Keratinocyte (primary cell): ENCODE measurements around the gene BCL2L1. TPM values are rescaled to one million over a fixed set of nuclear protein-coding genes. Genes with fewer than 3 reads are reported as not detected.

ENCODE experiments used
- DNase-seq: peaks from one replicate; pipeline ENCODE4 v3.0.0-alpha.2; 2011; ENCODE audit warnings: low read depth, missing footprints, low spot score
- FAIRE-seq: peaks from 2 replicates; lab custom pipeline; 2011; peaks lifted over from hg19 to GRCh38; lab: Jason Lieb, UNC
- H2AFZ ChIP-seq: 2 replicates; pipeline ENCODE4 v1.6.0; 2012; ENCODE audit warnings: low read length, control low read depth, inconsistent platforms; ENCODE audit not compliant: control insufficient read depth
- H3K27ac ChIP-seq: 2 replicates; pipeline ENCODE4 v1.5.1; 2011; ENCODE audit warnings: low read length; ENCODE audit not compliant: control insufficient read depth, insufficient read depth
- H3K27me3 ChIP-seq: 3 replicates; pipeline ENCODE4 v1.6.0; 2011; ENCODE audit warnings: low read length; ENCODE audit not compliant: control insufficient read depth, insufficient read depth; ENCODE audit errors: extremely low read depth
- H3K36me3 ChIP-seq, 2 experiments: 2 replicates in 1 of 2; 3 replicates in 1 of 2; pipeline ENCODE4 v1.5.1; 2011; ENCODE audit warnings: low read length in 2 of 2, mild to moderate bottlenecking in 1 of 2; ENCODE audit not compliant: control insufficient read depth in 2 of 2, insufficient read depth in 2 of 2; ENCODE audit errors: extremely low read depth in 1 of 2
- H3K4me1 ChIP-seq: 3 replicates; pipeline ENCODE4 v1.5.1; 2011; ENCODE audit warnings: low read length; ENCODE audit not compliant: control insufficient read depth, insufficient read depth; ENCODE audit errors: extremely low read depth
- H3K4me2 ChIP-seq: 3 replicates; pipeline ENCODE4 v1.6.0; 2011; ENCODE audit warnings: low read depth, low read length; ENCODE audit not compliant: control insufficient read depth, insufficient read depth; ENCODE audit errors: extremely low read depth
- H3K4me3 ChIP-seq, 3 experiments: fragments of 200-600 bp in 1 of 3; sonication (generic) in 1 of 3; 2 replicates in 2 of 3; 3 replicates in 1 of 3; pipeline ENCODE4 v1.5.1; 2011 to 2016; ENCODE audit warnings: low read length in 3 of 3, mild to moderate bottlenecking in 3 of 3, control low read depth in 2 of 3, inconsistent platforms in 1 of 3, low read depth in 1 of 3, mixed read lengths in 1 of 3, mixed run types in 1 of 3, moderate library complexity in 1 of 3; ENCODE audit not compliant: control insufficient read depth in 2 of 3, insufficient read depth in 2 of 3; ENCODE audit errors: extremely low read depth in 1 of 3
- H3K79me2 ChIP-seq: 2 replicates; pipeline ENCODE4 v1.6.0; 2012; ENCODE audit warnings: low read length; ENCODE audit not compliant: control insufficient read depth, insufficient read depth
- H3K9ac ChIP-seq: 3 replicates; pipeline ENCODE4 v1.6.0; 2011; ENCODE audit warnings: low read length; ENCODE audit not compliant: control insufficient read depth, insufficient read depth; ENCODE audit errors: extremely low read depth
- H3K9me1 ChIP-seq: 3 replicates; pipeline ENCODE4 v1.6.0; 2011; ENCODE audit warnings: low read length; ENCODE audit not compliant: control insufficient read depth, insufficient read depth; ENCODE audit errors: extremely low read depth
- H3K9me3 ChIP-seq: 2 replicates; pipeline ENCODE4 v1.5.1; 2012; ENCODE audit warnings: low read depth, low read length; ENCODE audit not compliant: control insufficient read depth
- H4K20me1 ChIP-seq: 3 replicates; pipeline ENCODE4 v1.6.0; 2011; ENCODE audit warnings: low read length; ENCODE audit not compliant: control insufficient read depth, insufficient read depth; ENCODE audit errors: extremely low read depth
- CTCF ChIP-seq, 3 experiments: IDR thresholded peaks in 1 of 3; conservative IDR thresholded peaks in 1 of 3; optimal IDR thresholded peaks in 1 of 3; 2 replicates in 2 of 3; 3 replicates in 1 of 3; pipeline versions ENCODE3 to v1.5.1; 2011; ENCODE audit warnings: low read length in 3 of 3, mild to moderate bottlenecking in 3 of 3, moderate library complexity in 2 of 3, control low read depth in 1 of 3, inconsistent platforms in 1 of 3; ENCODE audit not compliant: insufficient read depth in 2 of 3; ENCODE audit errors: extremely low read depth in 1 of 3
- EZH2 ChIP-seq: IDR thresholded peaks from one replicate; pipeline ENCODE4 v1.6.1; 2012; ENCODE audit warnings: inconsistent platforms, mild to moderate bottlenecking, low read length, moderate library complexity
- dilution Hi-C: fragments of 300-500 bp; cut with MboI; formaldehyde crosslinking; loops from one replicate; pipeline ENCODE4 v1.7.0; 2020; ENCODE audit warnings: low sequenced_read_pairs; ENCODE audit not compliant: extremely low pct_ligation_motif_present
- polyA plus RNA-seq, 5 experiments: library from polyadenylated mRNA; depleted of rRNA in 3 of 5; stranded (reverse) in 3 of 5; stranded (forward) in 1 of 5; unstranded in 1 of 5; fragments of >200 nt; gene quantifications; 1 replicate in 1 of 5; 2 replicates in 3 of 5; 3 replicates in 1 of 5; pipeline versions ENCODE4 v1.2.1 to v1.2.3, GENCODE V29; 2011 to 2012; ENCODE audit warnings: missing spikeins in 2 of 5, low read depth in 1 of 5, low replicate concordance in 1 of 5

The BCL2L1 gene
- polyA plus RNA-seq, 1 donor (not counting 4 experiments of a cell fraction or from before 2014, with no cell fraction given), result 109 TPM

GRCh38 chr20:31740208-31740607 lies 17.5 kb upstream of the BCL2L1 start:
- no peaks in the 10 kb centered on the region for H3K9me3 ChIP-seq
- H3K4me3 ChIP-seq, result peak overlapping the region; percentile 79 to 98 (median 95)
- dilution Hi-C loops, result no loop called here
- no peaks in the 10 kb centered on the region for H3K36me3 ChIP-seq
- DNase-seq (no peak), FAIRE-seq (no peak)
- H3K9me1 ChIP-seq, result no peaks in the 10 kb centered on the region
- H3K27me3 ChIP-seq, result no peaks in the 10 kb centered on the region
- H3K4me2 ChIP-seq, result peak overlapping the region; percentile 80
- H4K20me1 ChIP-seq, result no peaks in the 10 kb centered on the region
- peaks cover 13% of the 10 kb centered on the region for H3K4me1 ChIP-seq
- peak overlapping the region; percentile 93 for H3K9ac ChIP-seq
- H3K79me2 ChIP-seq, result peaks cover 55% of the 10 kb centered on the region
- TF ChIP-seq CTCF (optimal IDR thresholded peaks at IDR 0.05 in 1 of 3, IDR thresholded peaks at IDR 0.05 in 1 of 3, conservative IDR thresholded peaks at IDR 0.05 in 1 of 3; ENCODE audit: extremely low read depth in 1 of 3, insufficient read depth in 2 of 3, low read length in 3 of 3) (no peak), EZH2 (no peak)
- no peak overlapping the region for H2AFZ ChIP-seq
- H3K27ac ChIP-seq, result peak overlapping the region; percentile 89

GRCh38 chr20:31739550-31739977 lies 16.9 kb upstream of the BCL2L1 start:
- H3K9me3 ChIP-seq, result no peaks in the 10 kb centered on the region
- H3K4me2 ChIP-seq, result peak overlapping the region; percentile 80
- TF ChIP-seq EZH2 (no peak), CTCF (optimal IDR thresholded peaks at IDR 0.05 in 1 of 3, IDR thresholded peaks at IDR 0.05 in 1 of 3, conservative IDR thresholded peaks at IDR 0.05 in 1 of 3; ENCODE audit: extremely low read depth in 1 of 3, insufficient read depth in 2 of 3, low read length in 3 of 3) (no peak)
- no peaks in the 10 kb centered on the region for H3K9me1 ChIP-seq
- H3K27me3 ChIP-seq, result no peaks in the 10 kb centered on the region
- H3K9ac ChIP-seq, result peak overlapping the region; percentile 93
- no peak for FAIRE-seq
- dilution Hi-C loops, result no loop called here
- peaks cover 13% of the 10 kb centered on the region for H3K4me1 ChIP-seq
- no peak for DNase-seq
- H4K20me1 ChIP-seq, result no peaks in the 10 kb centered on the region
- H3K4me3 ChIP-seq, result peak overlapping the region; percentile 79 to 98 (median 95)
- peak overlapping the region; percentile 89 for H3K27ac ChIP-seq
- peaks cover 50% of the 10 kb centered on the region for H3K79me2 ChIP-seq
- no peaks in the 10 kb centered on the region for H3K36me3 ChIP-seq
- peak overlapping the region; percentile 93 for H2AFZ ChIP-seq
